HUES48 (cell line): ENCODE data around the gene OTOP1.
"Not testable (repeated sequence)": the region's sequence is repeated elsewhere in the genome, so short reads cannot be mapped to it uniquely, and the experiment has no call there.

Source experiments
- H3K27ac ChIP-seq: one replicate; pipeline ENCODE4 v1.7.0; 2013; ENCODE audit warnings: low read depth, low read length, inconsistent platforms
- H3K27me3 ChIP-seq: 2 replicates; pipeline ENCODE4 v1.6.1; 2013; ENCODE audit warnings: mild to moderate bottlenecking, low read length; ENCODE audit not compliant: control insufficient read depth, insufficient read depth
- H3K36me3 ChIP-seq: 2 replicates; pipeline ENCODE4 v1.6.1; 2013; ENCODE audit warnings: low read length; ENCODE audit not compliant: control insufficient read depth, insufficient read depth
- H3K4me1 ChIP-seq: 2 replicates; pipeline ENCODE4 v1.6.1; 2013; ENCODE audit warnings: mild to moderate bottlenecking, low read length; ENCODE audit not compliant: control insufficient read depth, insufficient read depth
- H3K4me3 ChIP-seq: 2 replicates; pipeline ENCODE4 v1.5.1; 2013; ENCODE audit warnings: mild to moderate bottlenecking, low read depth, low read length
- H3K9ac ChIP-seq: 2 replicates; pipeline ENCODE4 v1.6.1; 2013; ENCODE audit warnings: mild to moderate bottlenecking, low read depth, low read length, moderate library complexity
- H3K9me3 ChIP-seq: 2 replicates; pipeline ENCODE4 v1.6.1; 2013; ENCODE audit warnings: low read length; ENCODE audit not compliant: control insufficient read depth, insufficient read depth

OTOP1 gene

GRCh38 chr4:4226606-4227438 is at the start of gene OTOP1:
OTOP1 (minus strand) TSS chr4:4226929; CDS start chr4:4226864, 65 bp downstream.
- H3K9ac ChIP-seq: no peak within 1 kb of the TSS
- peak within 1 kb of the TSS; percentile 44 for H3K4me3 ChIP-seq
- H3K27ac ChIP-seq: no peak within 1 kb of the TSS
- H3K27me3 ChIP-seq: peaks cover 73% of the 10 kb centered on the region
- no peaks in the 10 kb centered on the region for H3K9me3 ChIP-seq
- 0 out of 2 replicates have a peak, but pooled peaks cover 2% of the 10 kb centered on the region for H3K4me1 ChIP-seq
- H3K36me3 ChIP-seq: no peaks in the 10 kb centered on the region

- Histone ChIP-seq H3K9ac (no peak overlapping the region), H3K4me3 (no peak overlapping the region), H3K27me3 (no peaks in the 10 kb centered on the region), H3K27ac (no peak overlapping the region), H3K36me3 (peaks cover 89% of the 10 kb centered on the region), H3K9me3 (no peaks in the 10 kb centered on the region), H3K4me1 (no peaks in the 10 kb centered on the region)
These were observed 47.5 kb upstream of the OTOP1 start for GRCh38 chr4:4274226-4274625.

DNA sequence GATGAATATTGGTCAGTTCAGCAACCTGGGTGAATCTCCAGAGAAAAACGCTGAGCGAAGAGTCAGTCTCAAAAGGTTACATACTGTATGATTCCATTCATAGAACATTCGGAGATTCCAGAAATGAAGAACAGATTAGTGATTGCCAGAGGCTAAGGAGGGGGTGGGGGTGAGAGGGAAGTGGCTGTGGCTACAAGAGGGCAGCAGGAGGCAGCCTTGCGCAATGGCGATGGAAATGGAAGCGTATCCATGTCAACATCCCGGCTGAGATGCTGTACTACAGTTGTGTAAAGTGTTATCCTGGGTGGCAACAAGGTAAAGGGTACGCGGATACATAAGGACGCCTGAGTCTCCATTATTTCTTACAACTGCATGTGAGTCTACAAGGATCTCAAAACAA is 45.2 kb upstream of the OTOP1 start:
- Histone ChIP-seq H3K4me3 (no peak overlapping the region), H3K27ac (no peak overlapping the region), H3K27me3 (no peaks in the 10 kb centered on the region), H3K4me1 (no peaks in the 10 kb centered on the region), H3K9ac (no peak overlapping the region), H3K36me3 (peaks cover 88% of the 10 kb centered on the region), H3K9me3 (no peaks in the 10 kb centered on the region)

DNA sequence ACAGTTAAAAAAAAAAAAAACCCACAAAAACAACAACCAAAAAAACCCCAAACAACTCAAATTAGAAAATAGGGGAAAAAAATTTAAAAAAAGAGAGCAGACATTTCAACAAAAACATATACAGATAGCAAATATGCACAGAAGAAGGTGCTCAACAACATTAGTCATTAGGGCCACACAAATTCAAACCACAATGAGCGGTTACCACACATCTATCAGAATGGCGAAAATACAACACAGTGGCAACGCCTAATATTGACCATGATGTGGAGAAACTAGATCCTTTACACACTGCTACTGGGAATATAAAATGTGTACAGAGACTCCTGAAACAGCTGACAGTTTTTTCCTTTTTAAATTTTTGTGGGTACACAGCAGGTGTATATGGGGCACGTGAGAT is 43.8 kb upstream of the OTOP1 start:
- H3K27ac ChIP-seq: no peak overlapping the region
- no peak overlapping the region for H3K4me3 ChIP-seq
- H3K27me3 ChIP-seq: no peaks in the 10 kb centered on the region
- no peaks in the 10 kb centered on the region for H3K9me3 ChIP-seq
- H3K9ac ChIP-seq: no peak overlapping the region
- H3K36me3 ChIP-seq: peaks cover 82% of the 10 kb centered on the region
- H3K4me1 ChIP-seq: no peaks in the 10 kb centered on the region

DNA sequence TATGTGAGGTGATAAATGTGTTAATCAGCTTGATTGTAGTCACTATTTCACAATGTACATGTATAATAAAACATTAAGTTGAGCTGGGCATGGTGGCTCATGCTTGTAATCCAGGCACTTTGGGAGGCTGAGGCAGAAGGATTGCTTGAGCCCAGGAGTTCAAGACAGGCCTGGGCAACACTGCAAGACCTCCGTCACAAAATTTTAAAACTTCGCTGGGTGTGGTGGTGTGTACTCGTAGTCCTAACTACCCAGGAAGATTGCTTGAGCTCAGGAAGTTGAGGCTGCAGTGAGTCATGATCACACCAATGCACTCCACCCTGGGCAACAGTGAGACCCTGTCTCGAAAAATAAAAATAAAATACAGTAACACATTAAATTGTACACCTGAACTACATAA is 43.1 kb upstream of the OTOP1 start:
- H3K9ac ChIP-seq: no peak overlapping the region
- peaks cover 75% of the 10 kb centered on the region for H3K36me3 ChIP-seq
- no peaks in the 10 kb centered on the region for H3K4me1 ChIP-seq
- H3K27me3 ChIP-seq: no peaks in the 10 kb centered on the region
- H3K27ac ChIP-seq: no peak overlapping the region
- no peak overlapping the region for H3K4me3 ChIP-seq
- H3K9me3 ChIP-seq: no peaks in the 10 kb centered on the region

DNA sequence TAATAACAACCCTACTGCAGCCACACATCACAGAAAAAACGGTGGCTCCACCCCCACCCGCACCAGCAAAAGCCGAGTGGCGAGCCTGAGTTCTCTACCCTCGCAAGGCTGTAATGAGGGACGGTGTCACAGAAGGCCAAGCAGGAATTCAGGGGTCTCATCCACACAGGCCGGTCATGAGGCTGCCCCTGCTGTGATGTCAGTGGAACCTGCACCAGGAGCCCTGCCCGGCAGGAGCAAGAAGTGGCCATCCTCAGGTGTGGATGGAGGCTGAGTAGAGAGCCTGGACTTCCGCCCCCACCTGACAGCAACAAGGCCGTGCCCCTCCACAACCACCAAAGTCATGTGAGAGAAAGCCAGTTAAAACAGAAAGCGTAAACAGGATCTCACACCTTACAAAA is 42.6 kb upstream of the OTOP1 start:
- H3K27me3 ChIP-seq: no peaks in the 10 kb centered on the region
- no peak overlapping the region for H3K4me3 ChIP-seq
- no peaks in the 10 kb centered on the region for H3K9me3 ChIP-seq
- H3K36me3 ChIP-seq: peaks cover 70% of the 10 kb centered on the region
- H3K4me1 ChIP-seq: no peaks in the 10 kb centered on the region
- no peak overlapping the region for H3K9ac ChIP-seq
- no peak overlapping the region for H3K27ac ChIP-seq

DNA sequence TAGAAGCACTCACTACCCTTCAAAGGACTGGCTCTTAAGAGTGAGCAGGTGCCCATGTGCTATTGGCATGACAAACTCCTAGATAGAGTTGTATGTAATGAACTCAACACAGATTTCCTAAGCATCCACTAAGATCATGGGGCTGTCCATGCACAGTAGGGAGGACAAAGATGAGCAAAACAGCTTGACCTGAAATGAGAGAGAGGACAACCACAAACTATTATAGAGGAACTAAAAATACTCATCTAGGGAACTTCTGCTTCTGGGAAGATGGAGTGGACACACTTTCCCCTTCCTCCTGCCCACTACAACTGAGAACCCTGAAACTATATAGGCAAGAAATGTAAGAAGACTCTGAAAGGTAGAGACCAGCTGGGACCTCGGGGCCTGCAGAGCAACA is 42.0 kb upstream of the OTOP1 start:
- H3K27me3 ChIP-seq: no peaks in the 10 kb centered on the region
- peaks cover 65% of the 10 kb centered on the region for H3K36me3 ChIP-seq
- no peak overlapping the region for H3K27ac ChIP-seq
- no peak overlapping the region for H3K4me3 ChIP-seq
- no peaks in the 10 kb centered on the region for H3K4me1 ChIP-seq
- H3K9me3 ChIP-seq: no peaks in the 10 kb centered on the region
- no peak overlapping the region for H3K9ac ChIP-seq

DNA sequence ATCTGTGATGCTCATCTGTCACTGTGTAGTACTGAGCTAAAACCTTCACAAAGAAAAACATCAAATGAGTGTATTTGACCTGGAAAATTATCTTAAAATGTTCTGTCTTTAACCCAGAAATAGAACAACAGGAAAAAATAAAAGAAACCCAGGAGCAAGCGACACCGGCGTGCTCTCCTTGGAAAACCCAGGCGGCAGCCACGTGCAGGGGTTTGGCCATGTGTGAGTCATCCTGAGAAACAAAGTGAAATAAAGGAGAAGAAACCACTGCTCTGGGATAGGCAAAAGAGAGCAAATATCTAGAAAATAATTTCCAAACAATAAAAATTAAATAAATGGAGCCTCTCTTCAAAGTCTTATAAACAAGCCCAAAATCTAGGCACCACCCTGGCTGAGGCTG is 41.3 kb upstream of the OTOP1 start:
- H3K27ac ChIP-seq: no peak overlapping the region
- no peaks in the 10 kb centered on the region for H3K9me3 ChIP-seq
- no peaks in the 10 kb centered on the region for H3K4me1 ChIP-seq
- no peak overlapping the region for H3K9ac ChIP-seq
- peaks cover 57% of the 10 kb centered on the region for H3K36me3 ChIP-seq
- H3K4me3 ChIP-seq: no peak overlapping the region
- no peaks in the 10 kb centered on the region for H3K27me3 ChIP-seq

GRCh38 chr4:4260185-4260751 is 33.5 kb upstream of the OTOP1 start:
- Histone ChIP-seq H3K27me3 (no peaks in the 10 kb centered on the region), H3K9me3 (no peaks in the 10 kb centered on the region), H3K36me3 (no peaks in the 10 kb centered on the region), H3K4me1 (0 out of 2 replicates have a peak, but pooled peaks cover 7% of the 10 kb centered on the region), H3K9ac (no peak overlapping the region), H3K27ac (no peak overlapping the region), H3K4me3 (no peak overlapping the region)

DNA sequence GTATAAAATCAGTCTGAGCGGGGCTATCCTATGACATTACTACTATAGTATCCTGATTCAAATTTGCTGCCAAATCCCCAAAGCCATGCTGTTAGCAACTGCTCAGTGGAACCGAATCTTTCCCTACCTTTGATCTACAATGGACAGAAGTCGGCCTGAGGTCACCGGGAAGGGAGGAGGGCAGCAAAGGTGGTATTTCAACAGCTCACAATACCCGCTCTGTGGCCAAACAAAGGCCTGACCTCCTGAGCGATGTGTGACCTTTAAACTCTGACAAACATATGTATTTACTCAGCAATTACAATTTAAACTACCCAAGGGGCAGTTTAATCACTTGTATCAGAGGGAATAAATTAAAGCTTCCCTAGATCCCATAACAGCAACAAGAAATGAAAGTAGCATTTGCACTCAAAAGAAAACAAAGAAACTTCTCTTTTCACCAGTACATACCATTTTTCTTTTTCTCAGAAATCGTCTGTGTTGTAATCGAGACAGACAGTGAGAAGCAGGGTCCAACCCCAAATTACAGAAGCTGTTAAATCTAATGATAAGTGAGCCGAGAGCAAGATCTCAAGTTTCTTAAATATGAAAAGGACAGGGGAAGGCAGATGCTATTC is 32.9 kb upstream of the OTOP1 start:
- H3K9ac ChIP-seq: no peak overlapping the region
- no peaks in the 10 kb centered on the region for H3K9me3 ChIP-seq
- H3K27ac ChIP-seq: no peak overlapping the region
- H3K36me3 ChIP-seq: no peaks in the 10 kb centered on the region
- H3K4me3 ChIP-seq: no peak overlapping the region
- H3K4me1 ChIP-seq: 0 out of 2 replicates have a peak, but pooled peaks cover 7% of the 10 kb centered on the region
- H3K27me3 ChIP-seq: no peaks in the 10 kb centered on the region

DNA sequence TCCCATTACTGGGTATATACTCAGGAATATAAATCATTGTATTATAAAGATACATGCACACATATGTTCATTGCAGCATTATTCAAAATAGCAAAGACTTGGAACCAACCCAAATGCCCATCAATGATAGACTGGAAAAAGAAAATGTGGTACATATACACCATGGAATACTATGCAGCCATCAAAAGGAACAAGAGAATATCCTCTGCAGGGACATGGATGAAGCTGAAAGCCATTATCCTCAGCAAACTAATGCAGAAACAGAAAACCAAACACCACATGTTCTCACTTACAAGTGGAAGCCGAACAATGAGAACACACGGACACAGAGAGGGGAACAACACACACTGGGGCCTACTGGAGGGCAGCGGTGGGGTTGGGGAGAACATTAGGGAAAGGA is 31.0 kb upstream of the OTOP1 start:
- H3K4me1 ChIP-seq, H3K36me3 ChIP-seq, H3K9ac ChIP-seq, H3K27me3 ChIP-seq, H3K4me3 ChIP-seq, H3K27ac ChIP-seq, H3K9me3 ChIP-seq: not testable (repeated sequence)
